Stimulated activated CD4-positive, alpha-beta T cell treated with anti-CD3 and anti-CD28 coated beads, TNF-alpha, amount 100 ng/mL, for 24 hours (primary cell): ENCODE measurements around the gene FOLR3.
"Not testable (repeated sequence)": the region's sequence is repeated elsewhere in the genome, so short reads cannot be mapped to it uniquely, and the experiment has no call there.

Experiments
- DNase-seq, 3 experiments: peaks; one replicate each; pipeline ENCODE4 v3.0.0-alpha.2; 2020; ENCODE audit warnings: low read depth in 3 of 3

The FOLR3 gene

GRCh38 chr11:72135473-72135872 lies at the start of gene FOLR3:
Gene FOLR3 (plus strand): TSS chr11:72135725. CDS start chr11:72135953, 228 bp downstream.
- not testable (repeated sequence) for DNase-seq

- no peak for DNase-seq
Measured at GRCh38 chr11:72088076-72088808, 47.3 kb upstream of the FOLR3 start.

DNA sequence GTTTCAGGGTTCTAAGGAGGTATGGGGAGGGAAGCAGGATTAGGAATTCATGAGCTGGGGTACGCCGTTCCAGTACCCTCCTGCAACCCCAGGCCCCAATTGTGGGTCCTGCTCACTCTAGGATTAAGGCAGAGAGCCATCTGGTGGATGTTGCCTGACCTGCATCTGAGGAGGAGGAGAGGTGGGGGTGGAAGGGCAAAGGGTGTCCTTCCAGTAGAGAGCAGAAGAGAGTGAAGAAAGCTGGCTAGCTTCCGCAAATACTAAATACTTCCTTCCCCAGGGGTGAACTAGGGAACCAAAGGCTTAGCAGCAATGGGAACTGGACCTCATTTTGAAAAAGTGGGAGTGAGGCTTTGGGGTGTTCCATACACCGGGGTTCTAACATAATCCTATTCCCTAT lies 44.2 kb upstream of the FOLR3 start:
- peak; percentile 31 to 55 (median 54) for DNase-seq

- no peak for DNase-seq
Measured at GRCh38 chr11:72098741-72099140, 36.8 kb upstream of the FOLR3 start.

DNA sequence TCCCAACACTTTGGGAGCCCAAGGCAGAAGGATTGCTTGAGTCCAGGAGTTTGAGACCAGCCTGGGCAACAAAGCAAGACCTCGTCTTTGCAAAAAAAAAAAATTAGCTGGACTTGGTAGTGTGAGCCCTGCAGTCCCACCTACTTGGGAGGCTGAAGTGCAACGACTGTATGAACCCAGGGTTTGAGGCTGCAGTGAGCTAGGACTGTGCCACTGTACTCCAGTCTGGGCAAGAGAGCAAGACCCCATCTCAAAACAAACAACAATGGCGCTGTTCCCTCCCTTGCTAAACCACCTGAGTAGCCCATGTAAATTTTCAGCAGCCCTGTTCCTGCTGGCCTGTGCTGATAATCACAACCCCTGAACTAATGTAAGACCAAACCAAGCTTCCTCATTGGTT lies 35.5 kb upstream of the FOLR3 start:
- DNase-seq = no peak

DNA sequence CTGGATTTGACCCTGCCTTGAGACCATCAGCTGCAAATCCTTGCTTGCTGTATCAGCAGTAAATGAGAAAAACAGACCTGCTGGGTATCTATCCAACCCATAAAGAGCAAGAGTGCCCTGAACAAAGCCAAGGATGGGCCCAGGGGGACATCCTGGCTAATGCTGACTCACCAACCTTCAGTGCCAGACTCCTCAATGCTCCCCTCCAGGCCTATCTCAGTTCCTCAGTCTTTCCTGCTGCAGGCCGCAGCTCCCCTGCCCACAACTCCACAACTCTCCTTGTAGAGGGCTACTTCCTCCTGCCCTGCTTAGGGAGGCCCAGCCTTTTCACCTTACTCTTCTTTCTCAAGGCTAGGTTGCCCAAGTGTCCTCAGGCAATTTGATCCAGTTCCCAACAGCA lies 35.1 kb upstream of the FOLR3 start:
- DNase-seq = no peak

- no peak for DNase-seq
Measured at GRCh38 chr11:72102162-72102561, 33.4 kb upstream of the FOLR3 start.

GRCh38 chr11:72102631-72102945 lies 32.9 kb upstream of the FOLR3 start:
- DNase-seq = no peak

GRCh38 chr11:72102946-72103753 lies 32.4 kb upstream of the FOLR3 start, which contains the start of gene LAMTOR1:
Gene LAMTOR1 (minus strand): TSS chr11:72103297. CDS start chr11:72103224, 73 bp downstream.
- DNase-seq = peak; percentile 97 to 99 (median 98)

DNA sequence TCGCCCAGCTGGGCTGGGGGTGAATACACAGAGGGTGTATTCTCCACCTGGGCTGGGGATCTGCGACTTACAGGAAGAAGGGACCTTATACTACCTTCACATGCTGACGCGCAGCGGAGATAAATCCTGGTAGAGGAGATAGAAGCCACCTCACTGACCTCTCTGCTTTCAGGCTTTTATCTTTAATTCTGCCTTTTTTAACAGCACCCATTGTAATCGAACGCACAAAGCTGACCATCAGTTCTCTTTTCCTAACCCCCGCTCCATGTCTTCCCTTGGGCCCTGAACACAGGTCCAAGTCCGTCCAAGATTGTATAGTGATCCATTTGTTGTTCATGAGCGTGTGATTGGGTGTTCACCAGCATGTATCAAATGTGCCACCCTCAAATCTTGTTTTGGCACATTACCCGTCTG lies 31.8 kb upstream of the FOLR3 start:
- DNase-seq = no peak

DNA sequence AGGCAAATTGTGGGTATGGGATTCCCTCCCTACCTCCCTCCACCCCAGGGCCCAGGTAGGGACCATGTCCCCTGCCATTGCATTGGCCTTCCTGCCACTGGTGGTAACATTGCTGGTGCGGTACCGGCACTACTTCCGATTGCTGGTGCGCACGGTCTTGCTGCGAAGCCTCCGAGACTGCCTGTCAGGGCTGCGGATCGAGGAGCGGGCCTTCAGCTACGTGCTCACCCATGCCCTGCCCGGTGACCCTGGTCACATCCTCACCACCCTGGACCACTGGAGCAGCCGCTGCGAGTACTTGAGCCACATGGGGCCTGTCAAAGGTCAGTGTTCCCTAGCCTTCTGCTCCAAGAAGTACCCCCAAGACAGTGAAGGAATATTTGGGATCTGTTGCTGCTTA lies 29.6 kb upstream of the FOLR3 start, which contains the start of gene TOMT:
Gene TOMT (plus strand): TSS at position 37 of the 400 bp plus-strand sequence. CDS start 28 bp downstream, at position 65.
- DNase-seq = no peak

GRCh38 chr11:72111300-72112142 lies 24.0 kb upstream of the FOLR3 start:
- DNase-seq = no peak

DNA sequence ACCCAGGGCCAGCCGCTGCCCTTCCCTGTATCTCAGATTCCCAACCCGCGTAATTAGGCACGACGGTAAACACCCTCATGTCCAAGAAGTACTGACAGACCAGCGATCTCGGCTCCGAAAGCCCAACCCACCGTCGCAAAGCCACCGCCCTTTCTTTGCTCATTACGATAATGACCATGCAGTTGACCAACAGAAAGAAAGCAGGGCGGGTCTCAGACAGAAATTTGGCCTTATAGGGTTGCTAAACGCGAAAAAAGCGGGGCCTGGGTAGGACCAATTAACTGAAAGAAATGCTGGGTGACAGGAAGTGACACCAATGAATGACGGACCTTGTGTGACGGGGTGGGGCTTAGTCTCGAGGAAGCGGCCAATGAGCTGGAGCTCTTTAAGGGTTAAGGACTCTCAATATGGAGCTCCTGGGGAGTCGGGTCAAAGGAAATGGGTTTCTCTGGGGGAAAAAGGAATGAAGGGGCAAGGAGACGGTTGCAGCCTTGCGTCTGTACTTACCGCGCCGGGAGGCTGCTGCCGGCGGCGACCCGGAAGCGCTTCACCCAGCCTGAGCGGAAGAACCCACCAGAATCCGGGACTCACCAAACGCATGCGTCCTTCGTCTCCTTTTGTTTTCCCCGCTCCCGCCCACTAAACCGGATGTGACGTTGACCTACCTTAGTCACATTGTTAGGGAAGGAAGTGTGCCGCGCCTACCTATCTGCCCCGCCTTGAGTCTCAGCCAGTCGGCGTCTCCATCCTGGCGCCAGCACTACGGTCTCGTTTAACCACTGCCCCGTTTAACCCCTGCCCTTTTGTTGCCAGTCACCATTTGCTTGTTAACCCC lies 23.2 kb upstream of the FOLR3 start, which contains the start of gene ANAPC15:
Gene ANAPC15 (minus strand): TSS at position 553 of the 835 bp plus-strand sequence. CDS start 1,419 bp downstream, outside the sequence.
- DNase-seq = peak; percentile 99 to 100 (median 99)

DNA sequence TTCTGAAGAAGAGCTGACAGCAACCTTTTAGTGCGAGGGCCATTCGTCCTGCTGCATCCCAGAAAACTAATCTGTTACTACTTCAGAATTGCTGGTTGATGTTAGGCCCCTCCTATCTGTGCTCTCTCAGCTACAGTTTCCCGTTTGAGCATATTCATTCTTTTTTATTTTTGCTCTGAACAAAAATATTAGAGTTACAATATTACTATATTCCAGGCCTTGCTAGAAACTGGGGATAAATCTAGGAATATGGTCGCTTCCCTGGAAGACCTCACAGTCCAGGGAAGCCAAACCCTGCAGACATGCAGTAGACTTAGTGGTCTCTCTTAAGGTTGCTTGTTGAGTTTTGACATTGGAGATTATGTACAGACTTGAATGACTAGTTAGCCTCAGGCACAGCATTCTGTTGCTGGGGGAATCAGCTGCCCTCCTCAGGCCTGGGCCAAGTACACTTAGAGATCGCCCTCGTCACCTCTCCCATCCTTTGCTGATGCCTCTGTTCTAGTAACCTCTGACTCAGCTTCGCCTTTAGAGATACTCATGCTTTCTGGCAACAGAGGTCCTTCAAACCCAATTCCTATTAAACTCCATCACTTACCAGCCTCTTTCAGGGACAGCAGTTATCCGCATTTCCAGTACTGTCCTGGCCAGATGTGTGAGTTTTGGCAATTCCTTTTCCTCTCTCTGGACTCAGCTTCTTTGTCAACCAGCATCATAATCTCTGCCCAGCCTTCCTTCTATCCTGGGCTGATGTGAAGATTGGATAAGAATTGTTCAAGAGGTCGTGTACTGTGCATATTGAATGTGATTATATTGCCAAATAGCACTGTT lies 22.3 kb upstream of the FOLR3 start:
- DNase-seq = no peak

- no peak for DNase-seq
Measured at GRCh38 chr11:72114570-72114969, 21.0 kb upstream of the FOLR3 start.

DNA sequence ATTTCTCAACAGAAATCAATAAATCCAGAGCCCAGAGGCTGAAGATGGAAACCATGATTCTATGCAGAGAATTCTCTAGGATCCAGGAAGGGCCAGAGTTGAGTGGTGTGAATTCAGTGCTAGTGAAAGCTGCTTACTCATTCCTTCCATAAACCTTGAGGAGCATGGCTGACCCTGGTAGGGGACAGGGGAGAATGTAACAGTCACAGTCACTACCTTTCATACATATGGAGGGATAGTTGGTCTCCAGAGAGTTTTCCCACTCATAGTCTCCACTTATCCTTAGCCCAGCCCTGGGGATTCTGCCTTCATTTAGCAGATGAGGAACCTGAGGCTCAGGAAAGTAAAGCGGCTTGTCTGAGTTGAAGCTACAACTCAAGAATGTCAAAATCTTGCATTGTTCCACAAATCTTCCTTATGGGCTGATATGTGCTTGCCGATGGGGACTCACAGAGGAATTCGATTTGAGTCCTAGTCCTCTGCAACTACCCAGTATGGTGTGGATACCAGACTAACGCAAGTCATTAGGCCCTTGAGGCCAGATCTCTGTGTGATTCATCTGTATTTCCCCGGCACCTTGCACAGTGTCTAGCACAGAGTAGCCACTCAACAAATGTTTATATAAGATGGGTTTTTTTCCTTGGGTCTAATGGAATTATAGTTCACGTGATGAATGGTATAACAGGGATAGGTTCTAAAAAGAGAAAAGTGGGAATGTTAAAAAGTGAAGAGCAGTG lies 19.3 kb upstream of the FOLR3 start:
- no peak for DNase-seq

DNA sequence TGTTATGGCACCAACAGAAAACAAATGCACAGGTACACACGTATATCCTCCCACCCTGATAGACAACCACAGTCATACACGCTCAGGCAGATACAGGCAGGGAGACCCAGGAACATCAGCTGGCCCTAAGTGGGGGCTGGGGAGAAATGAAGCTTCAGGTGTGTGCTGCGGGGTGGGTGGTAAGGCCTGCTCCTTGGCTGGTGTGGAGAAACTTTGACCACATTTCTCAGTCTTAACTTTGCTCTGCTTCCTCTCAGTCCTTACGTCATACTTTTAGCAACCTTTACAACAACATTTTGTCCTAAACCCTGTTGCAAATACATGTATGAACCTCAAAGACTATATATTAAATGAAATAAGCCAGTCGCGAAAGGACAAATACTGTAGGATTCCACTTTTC lies 16.3 kb upstream of the FOLR3 start:
- no peak for DNase-seq

DNA sequence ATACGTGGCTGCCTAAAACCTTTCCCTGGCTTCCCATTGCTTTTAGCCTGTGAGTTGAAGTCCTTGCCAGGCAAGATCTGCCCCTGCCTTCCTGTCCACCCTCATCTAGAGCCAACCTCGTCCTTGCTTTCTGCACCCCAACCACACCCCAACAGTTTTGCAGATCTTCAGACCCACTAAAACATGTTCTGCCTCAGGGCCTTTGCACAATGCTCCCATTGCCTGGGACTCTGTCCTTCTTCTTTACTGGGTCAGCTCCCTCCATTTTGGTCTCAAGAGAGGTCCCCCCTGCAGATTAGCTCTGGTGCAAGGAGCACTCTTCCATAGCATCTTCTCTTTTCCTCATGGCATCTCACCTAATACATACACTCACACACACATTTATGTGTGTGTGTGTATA lies 14.6 kb upstream of the FOLR3 start:
- DNase-seq = no peak

- no peak for DNase-seq
Measured at GRCh38 chr11:72122607-72123006, 12.9 kb upstream of the FOLR3 start.
